C4-2B (cell line): ENCODE data around the gene PPM1G.
A peak's percentile ranks its signal among the peaks of the same experiment; 100 is the strongest.

ENCODE experiments used
- H3K27ac ChIP-seq: fragments of 450-650 bp; 2 replicates; pipeline ENCODE4 v1.5.1; 2017
- CTCF ChIP-seq: fragments of 450-650 bp; conservative IDR thresholded peaks from 2 replicates; pipeline ENCODE4 v1.5.1; 2017; ENCODE audit warnings: mild to moderate bottlenecking
- ZFX ChIP-seq: fragments of 450-650 bp; IDR thresholded peaks from 2 replicates; pipeline ENCODE4 v1.6.1; 2017

The PPM1G gene

GRCh38 chr2:27370816-27371620 is 38.4 kb downstream of the PPM1G start:
- peak overlapping the region; percentile 95 for H3K27ac ChIP-seq
- TF ChIP-seq CTCF (no peak), ZFX (peak; percentile 98)

- TF ChIP-seq ZFX (no peak), CTCF (peak; percentile 90)
- peak within 1 kb of the TSS; percentile 95 for H3K27ac ChIP-seq
Observed at GRCh38 chr2:27370026-27370815, 39.2 kb downstream of the PPM1G start, which contains the start of the genes EIF2B4 and SNX17. Gene EIF2B4 (minus strand): TSS chr2:27370338. CDS start chr2:27370314, 24 bp downstream. Gene SNX17 (plus strand): TSS chr2:27370616. CDS start chr2:27370744, 128 bp downstream.

GRCh38 chr2:27369471-27370025 is 39.8 kb downstream of the PPM1G start:
- no peak for TF ChIP-seq ZFX
- TF ChIP-seq CTCF = no peak
- peak overlapping the region; percentile 95 for H3K27ac ChIP-seq

- no peak for TF ChIP-seq ZFX
- TF ChIP-seq CTCF = no peak
- no peak overlapping the region for H3K27ac ChIP-seq
Observed at GRCh38 chr2:27363933-27364332, 45.5 kb downstream of the PPM1G start.

- TF ChIP-seq ZFX (no peak), CTCF (no peak)
- no peak overlapping the region for H3K27ac ChIP-seq
Observed at GRCh38 chr2:27362678-27363420, 46.5 kb downstream of the PPM1G start.

GRCh38 chr2:27356382-27357181 is 52.8 kb downstream of the PPM1G start, which contains the start of gene GTF3C2:
Gene GTF3C2 (minus strand): TSS chr2:27356764. CDS start chr2:27343554, 13,210 bp downstream.
- H3K27ac ChIP-seq = peak within 1 kb of the TSS; percentile 88
- TF ChIP-seq CTCF = no peak
- no peak for TF ChIP-seq ZFX
